GM23338 (cell line): ENCODE measurements around the gene GRIPAP1.

Experiments
- CREB1 ChIP-seq: fragments of 250-450 bp; sonication (Bioruptor Pico); IDR thresholded peaks from 2 replicates; pipeline ENCODE4 v1.5.0; 2020; ENCODE audit warnings: low read depth, mild to moderate bottlenecking, moderate library complexity
- EZH2 ChIP-seq: fragments of 200-600 bp; sonication (generic); IDR thresholded peaks from one replicate; pipeline ENCODE4 v1.8.0; 2017; ENCODE audit warnings: antibody characterized with exemption, mild to moderate bottlenecking, low read depth; ENCODE audit not compliant: unreplicated experiment
- EZH2phosphoT487 ChIP-seq: fragments of 200-600 bp; sonication (generic); IDR thresholded peaks from one replicate; pipeline ENCODE4 v1.8.1; 2018; ENCODE audit warnings: antibody characterized with exemption; ENCODE audit not compliant: unreplicated experiment
- JUNB ChIP-seq: IDR thresholded peaks from one replicate; pipeline ENCODE4 v1.6.1; 2016; ENCODE audit warnings: antibody characterized with exemption; ENCODE audit not compliant: unreplicated experiment
- POLR2AphosphoS5 ChIP-seq: IDR thresholded peaks from 2 replicates; pipeline ENCODE4 v1.6.1; 2016; ENCODE audit warnings: antibody characterized with exemption, low read depth
- STAT1 ChIP-seq: IDR thresholded peaks from one replicate; pipeline ENCODE4 v1.6.1; 2016; ENCODE audit warnings: antibody characterized with exemption; ENCODE audit not compliant: unreplicated experiment
- ZNF331 ChIP-seq: fragments of 250-450 bp; sonication (Bioruptor Pico); IDR thresholded peaks from 2 replicates; pipeline ENCODE4 v1.5.0; 2020; ENCODE audit warnings: low read depth, mild to moderate bottlenecking, moderate library complexity
- TF ChIP-seq, protein P1 (sequence below), 2 experiments: fragments of 200-600 bp in 1 of 2; sonication (generic) in 1 of 2; conservative IDR thresholded peaks; 2 replicates each; pipeline versions ENCODE4 v1.5.1 to v1.6.1; 2016 to 2017; ENCODE audit warnings: antibody characterized with exemption in 2 of 2, low read depth in 2 of 2, mild to moderate bottlenecking in 2 of 2, moderate library complexity in 1 of 2
- TF ChIP-seq, protein P2 (sequence below): IDR thresholded peaks from one replicate; pipeline ENCODE4 v1.6.1; 2018; ENCODE audit warnings: antibody characterized with exemption; ENCODE audit not compliant: unreplicated experiment
- TF ChIP-seq, protein P3 (sequence below): fragments of 250-450 bp; sonication (Bioruptor Pico); IDR thresholded peaks from 2 replicates; pipeline ENCODE4 v1.5.0; 2020; ENCODE audit warnings: mild to moderate bottlenecking, moderate library complexity

DNA sequence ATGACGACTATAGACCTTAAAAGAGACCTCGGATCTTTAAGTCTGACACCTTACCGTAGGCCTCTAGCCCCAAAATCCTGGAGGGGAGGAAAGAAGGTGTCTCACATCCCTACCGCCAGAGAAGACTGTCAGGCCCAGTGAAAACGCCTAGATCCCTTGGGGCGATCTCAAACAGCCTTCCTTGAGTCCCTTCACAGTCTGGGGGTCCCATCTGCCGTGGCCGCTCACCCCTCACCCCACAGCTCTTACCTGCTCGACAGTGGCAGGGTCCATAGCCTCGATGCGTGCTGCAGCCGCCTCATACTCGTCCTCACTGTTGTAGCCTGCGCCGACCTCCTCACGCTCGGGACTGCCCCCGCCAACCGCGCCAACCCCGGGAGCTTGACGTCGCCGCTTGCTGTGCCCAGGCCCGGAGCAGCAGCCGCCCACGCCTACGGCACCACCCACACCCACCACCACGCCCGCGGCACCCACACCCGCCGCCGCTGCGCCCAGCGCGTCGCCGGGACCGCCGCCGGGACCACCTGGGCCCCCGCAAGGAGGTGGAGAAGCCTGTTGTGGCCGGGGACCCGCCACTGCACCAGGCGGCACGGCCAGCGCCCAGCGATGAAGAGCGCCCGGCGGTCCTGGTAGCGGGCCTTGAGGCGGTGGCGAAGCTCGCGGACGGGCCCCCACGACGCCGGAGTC, 45.2 kb downstream of the GRIPAP1 start:
- TF ChIP-seq, protein P1, sequence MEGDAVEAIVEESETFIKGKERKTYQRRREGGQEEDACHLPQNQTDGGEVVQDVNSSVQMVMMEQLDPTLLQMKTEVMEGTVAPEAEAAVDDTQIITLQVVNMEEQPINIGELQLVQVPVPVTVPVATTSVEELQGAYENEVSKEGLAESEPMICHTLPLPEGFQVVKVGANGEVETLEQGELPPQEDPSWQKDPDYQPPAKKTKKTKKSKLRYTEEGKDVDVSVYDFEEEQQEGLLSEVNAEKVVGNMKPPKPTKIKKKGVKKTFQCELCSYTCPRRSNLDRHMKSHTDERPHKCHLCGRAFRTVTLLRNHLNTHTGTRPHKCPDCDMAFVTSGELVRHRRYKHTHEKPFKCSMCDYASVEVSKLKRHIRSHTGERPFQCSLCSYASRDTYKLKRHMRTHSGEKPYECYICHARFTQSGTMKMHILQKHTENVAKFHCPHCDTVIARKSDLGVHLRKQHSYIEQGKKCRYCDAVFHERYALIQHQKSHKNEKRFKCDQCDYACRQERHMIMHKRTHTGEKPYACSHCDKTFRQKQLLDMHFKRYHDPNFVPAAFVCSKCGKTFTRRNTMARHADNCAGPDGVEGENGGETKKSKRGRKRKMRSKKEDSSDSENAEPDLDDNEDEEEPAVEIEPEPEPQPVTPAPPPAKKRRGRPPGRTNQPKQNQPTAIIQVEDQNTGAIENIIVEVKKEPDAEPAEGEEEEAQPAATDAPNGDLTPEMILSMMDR (conservative IDR thresholded peaks at IDR 0.05; ENCODE audit: low read depth in 2 of 2) = no peak
- TF ChIP-seq EZH2 (no peak), EZH2phosphoT487 (no peak), STAT1 (no peak), JUNB (no peak), CREB1 (CRISPR knock-in tag) (no peak), POLR2AphosphoS5 (no peak), ZNF331 (no peak)
- TF ChIP-seq, protein P2, sequence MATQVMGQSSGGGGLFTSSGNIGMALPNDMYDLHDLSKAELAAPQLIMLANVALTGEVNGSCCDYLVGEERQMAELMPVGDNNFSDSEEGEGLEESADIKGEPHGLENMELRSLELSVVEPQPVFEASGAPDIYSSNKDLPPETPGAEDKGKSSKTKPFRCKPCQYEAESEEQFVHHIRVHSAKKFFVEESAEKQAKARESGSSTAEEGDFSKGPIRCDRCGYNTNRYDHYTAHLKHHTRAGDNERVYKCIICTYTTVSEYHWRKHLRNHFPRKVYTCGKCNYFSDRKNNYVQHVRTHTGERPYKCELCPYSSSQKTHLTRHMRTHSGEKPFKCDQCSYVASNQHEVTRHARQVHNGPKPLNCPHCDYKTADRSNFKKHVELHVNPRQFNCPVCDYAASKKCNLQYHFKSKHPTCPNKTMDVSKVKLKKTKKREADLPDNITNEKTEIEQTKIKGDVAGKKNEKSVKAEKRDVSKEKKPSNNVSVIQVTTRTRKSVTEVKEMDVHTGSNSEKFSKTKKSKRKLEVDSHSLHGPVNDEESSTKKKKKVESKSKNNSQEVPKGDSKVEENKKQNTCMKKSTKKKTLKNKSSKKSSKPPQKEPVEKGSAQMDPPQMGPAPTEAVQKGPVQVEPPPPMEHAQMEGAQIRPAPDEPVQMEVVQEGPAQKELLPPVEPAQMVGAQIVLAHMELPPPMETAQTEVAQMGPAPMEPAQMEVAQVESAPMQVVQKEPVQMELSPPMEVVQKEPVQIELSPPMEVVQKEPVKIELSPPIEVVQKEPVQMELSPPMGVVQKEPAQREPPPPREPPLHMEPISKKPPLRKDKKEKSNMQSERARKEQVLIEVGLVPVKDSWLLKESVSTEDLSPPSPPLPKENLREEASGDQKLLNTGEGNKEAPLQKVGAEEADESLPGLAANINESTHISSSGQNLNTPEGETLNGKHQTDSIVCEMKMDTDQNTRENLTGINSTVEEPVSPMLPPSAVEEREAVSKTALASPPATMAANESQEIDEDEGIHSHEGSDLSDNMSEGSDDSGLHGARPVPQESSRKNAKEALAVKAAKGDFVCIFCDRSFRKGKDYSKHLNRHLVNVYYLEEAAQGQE = no peak
- TF ChIP-seq, protein P3, sequence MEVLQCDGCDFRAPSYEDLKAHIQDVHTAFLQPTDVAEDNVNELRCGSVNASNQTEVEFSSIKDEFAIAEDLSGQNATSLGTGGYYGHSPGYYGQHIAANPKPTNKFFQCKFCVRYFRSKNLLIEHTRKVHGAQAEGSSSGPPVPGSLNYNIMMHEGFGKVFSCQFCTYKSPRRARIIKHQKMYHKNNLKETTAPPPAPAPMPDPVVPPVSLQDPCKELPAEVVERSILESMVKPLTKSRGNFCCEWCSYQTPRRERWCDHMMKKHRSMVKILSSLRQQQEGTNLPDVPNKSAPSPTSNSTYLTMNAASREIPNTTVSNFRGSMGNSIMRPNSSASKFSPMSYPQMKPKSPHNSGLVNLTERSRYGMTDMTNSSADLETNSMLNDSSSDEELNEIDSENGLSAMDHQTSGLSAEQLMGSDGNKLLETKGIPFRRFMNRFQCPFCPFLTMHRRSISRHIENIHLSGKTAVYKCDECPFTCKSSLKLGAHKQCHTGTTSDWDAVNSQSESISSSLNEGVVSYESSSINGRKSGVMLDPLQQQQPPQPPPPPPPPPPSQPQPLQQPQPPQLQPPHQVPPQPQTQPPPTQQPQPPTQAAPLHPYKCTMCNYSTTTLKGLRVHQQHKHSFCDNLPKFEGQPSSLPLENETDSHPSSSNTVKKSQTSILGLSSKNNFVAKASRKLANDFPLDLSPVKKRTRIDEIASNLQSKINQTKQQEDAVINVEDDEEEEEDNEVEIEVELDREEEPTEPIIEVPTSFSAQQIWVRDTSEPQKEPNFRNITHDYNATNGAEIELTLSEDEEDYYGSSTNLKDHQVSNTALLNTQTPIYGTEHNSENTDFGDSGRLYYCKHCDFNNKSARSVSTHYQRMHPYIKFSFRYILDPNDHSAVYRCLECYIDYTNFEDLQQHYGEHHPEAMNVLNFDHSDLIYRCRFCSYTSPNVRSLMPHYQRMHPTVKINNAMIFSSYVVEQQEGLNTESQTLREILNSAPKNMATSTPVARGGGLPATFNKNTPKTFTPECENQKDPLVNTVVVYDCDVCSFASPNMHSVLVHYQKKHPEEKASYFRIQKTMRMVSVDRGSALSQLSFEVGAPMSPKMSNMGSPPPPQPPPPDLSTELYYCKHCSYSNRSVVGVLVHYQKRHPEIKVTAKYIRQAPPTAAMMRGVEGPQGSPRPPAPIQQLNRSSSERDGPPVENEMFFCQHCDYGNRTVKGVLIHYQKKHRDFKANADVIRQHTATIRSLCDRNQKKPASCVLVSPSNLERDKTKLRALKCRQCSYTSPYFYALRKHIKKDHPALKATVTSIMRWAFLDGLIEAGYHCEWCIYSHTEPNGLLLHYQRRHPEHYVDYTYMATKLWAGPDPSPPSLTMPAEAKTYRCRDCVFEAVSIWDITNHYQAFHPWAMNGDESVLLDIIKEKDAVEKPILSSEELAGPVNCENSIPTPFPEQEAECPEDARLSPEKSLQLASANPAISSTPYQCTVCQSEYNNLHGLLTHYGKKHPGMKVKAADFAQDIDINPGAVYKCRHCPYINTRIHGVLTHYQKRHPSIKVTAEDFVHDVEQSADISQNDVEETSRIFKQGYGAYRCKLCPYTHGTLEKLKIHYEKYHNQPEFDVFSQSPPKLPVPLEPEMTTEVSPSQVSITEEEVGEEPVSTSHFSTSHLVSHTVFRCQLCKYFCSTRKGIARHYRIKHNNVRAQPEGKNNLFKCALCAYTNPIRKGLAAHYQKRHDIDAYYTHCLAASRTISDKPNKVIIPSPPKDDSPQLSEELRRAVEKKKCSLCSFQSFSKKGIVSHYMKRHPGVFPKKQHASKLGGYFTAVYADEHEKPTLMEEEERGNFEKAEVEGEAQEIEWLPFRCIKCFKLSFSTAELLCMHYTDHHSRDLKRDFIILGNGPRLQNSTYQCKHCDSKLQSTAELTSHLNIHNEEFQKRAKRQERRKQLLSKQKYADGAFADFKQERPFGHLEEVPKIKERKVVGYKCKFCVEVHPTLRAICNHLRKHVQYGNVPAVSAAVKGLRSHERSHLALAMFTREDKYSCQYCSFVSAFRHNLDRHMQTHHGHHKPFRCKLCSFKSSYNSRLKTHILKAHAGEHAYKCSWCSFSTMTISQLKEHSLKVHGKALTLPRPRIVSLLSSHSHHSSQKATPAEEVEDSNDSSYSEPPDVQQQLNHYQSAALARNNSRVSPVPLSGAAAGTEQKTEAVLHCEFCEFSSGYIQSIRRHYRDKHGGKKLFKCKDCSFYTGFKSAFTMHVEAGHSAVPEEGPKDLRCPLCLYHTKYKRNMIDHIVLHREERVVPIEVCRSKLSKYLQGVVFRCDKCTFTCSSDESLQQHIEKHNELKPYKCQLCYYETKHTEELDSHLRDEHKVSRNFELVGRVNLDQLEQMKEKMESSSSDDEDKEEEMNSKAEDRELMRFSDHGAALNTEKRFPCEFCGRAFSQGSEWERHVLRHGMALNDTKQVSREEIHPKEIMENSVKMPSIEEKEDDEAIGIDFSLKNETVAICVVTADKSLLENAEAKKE (CRISPR knock-in tag) = no peak
